Measurements from ENCODE around the gene NDNF. TPM values are rescaled to one million over a fixed set of nuclear protein-coding genes. Genes with fewer than 3 reads are reported as not detected.

The NDNF gene
- total RNA-seq, 6 experiments from 2014 or later, result 0.12 to 0.14 TPM; not detected in 4

- Mint-ChIP-seq H3K4me1 (ENCODE audit: low read depth) (no peaks in the 10 kb centered on the region), H3K27ac (no peak overlapping the region), H3K36me3 (ENCODE audit: low read depth) (no peaks in the 10 kb centered on the region), H3K4me3 (no peak overlapping the region), H3K9me3 (peaks cover 4% of the 10 kb centered on the region; the same call in 1 of the 2 replicates), H3K27me3 (ENCODE audit: insufficient read depth) (no peaks in the 10 kb centered on the region; the same call in 1 of the 2 replicates)
- DNase-seq, result no peak
- TF ChIP-seq CTCF (IDR thresholded peaks at IDR 0.05), result no peak
Measured at GRCh38 chr4:121025540-121025939, 46.8 kb downstream of the NDNF start.

- H3K27ac Mint-ChIP-seq, result no peak overlapping the region
Measured at GRCh38 chr4:121018543-121018942, 53.8 kb downstream of the NDNF start.

GRCh38 chr4:121016611-121017010 lies 55.7 kb downstream of the NDNF start:
- H3K4me1 Mint-ChIP-seq (ENCODE audit: low read depth), result no peaks in the 10 kb centered on the region
- no peak for TF ChIP-seq CTCF (IDR thresholded peaks at IDR 0.05)
- no peak for DNase-seq

More at GRCh38 chr4:121018543-121018942, 53.8 kb downstream of the NDNF start:
- DNase-seq, result no peak
- H3K4me3 Mint-ChIP-seq, result no peak overlapping the region
- H3K36me3 Mint-ChIP-seq (ENCODE audit: low read depth), result no peaks in the 10 kb centered on the region
- no peaks in the 10 kb centered on the region for H3K4me1 Mint-ChIP-seq (ENCODE audit: low read depth)
- no peaks in the 10 kb centered on the region; the same call in 1 of the 2 replicates for H3K27me3 Mint-ChIP-seq (ENCODE audit: insufficient read depth)
- no peak for TF ChIP-seq CTCF (IDR thresholded peaks at IDR 0.05)
- H3K9me3 Mint-ChIP-seq, result peaks cover 4% of the 10 kb centered on the region; the same call in 1 of the 2 replicates

GRCh38 chr4:121015421-121015820 lies 56.9 kb downstream of the NDNF start:
- Mint-ChIP-seq H3K27me3 (ENCODE audit: insufficient read depth) (no peaks in the 10 kb centered on the region; the same call in 1 of the 2 replicates), H3K9me3 (no peaks in the 10 kb centered on the region)

More at GRCh38 chr4:121016611-121017010, 55.7 kb downstream of the NDNF start:
- Mint-ChIP-seq H3K27ac (no peak overlapping the region), H3K4me3 (no peak overlapping the region), H3K27me3 (ENCODE audit: insufficient read depth) (no peaks in the 10 kb centered on the region; the same call in 1 of the 2 replicates), H3K9me3 (no peaks in the 10 kb centered on the region), H3K36me3 (ENCODE audit: low read depth) (no peaks in the 10 kb centered on the region)

GRCh38 chr4:121014544-121014943 lies 57.8 kb downstream of the NDNF start:
- Mint-ChIP-seq H3K4me3 (no peak overlapping the region), H3K27me3 (ENCODE audit: insufficient read depth) (no peaks in the 10 kb centered on the region; the same call in 1 of the 2 replicates), H3K27ac (no peak overlapping the region), H3K9me3 (no peaks in the 10 kb centered on the region), H3K4me1 (ENCODE audit: low read depth) (no peaks in the 10 kb centered on the region), H3K36me3 (ENCODE audit: low read depth) (no peaks in the 10 kb centered on the region)
- TF ChIP-seq CTCF (IDR thresholded peaks at IDR 0.05), result no peak
- DNase-seq, result no peak

More at GRCh38 chr4:121015421-121015820, 56.9 kb downstream of the NDNF start:
- Mint-ChIP-seq H3K27ac (no peak overlapping the region), H3K4me1 (ENCODE audit: low read depth) (no peaks in the 10 kb centered on the region), H3K4me3 (no peak overlapping the region), H3K36me3 (ENCODE audit: low read depth) (no peaks in the 10 kb centered on the region)
- TF ChIP-seq CTCF (IDR thresholded peaks at IDR 0.05), result no peak
- no peak for DNase-seq
